GM12864 (cell line): Measurements from ENCODE around the gene SRPK1.
A peak's percentile ranks its signal among the peaks of the same experiment; 100 is the strongest.
"Not testable (repeated sequence)": the region's sequence is repeated elsewhere in the genome, so short reads cannot be mapped to it uniquely, and the experiment has no call there.

Source experiments
- DNase-seq: peaks from one replicate; pipeline ENCODE4 v3.0.0-alpha.2; 2011; ENCODE audit warnings: low read depth
- H3K4me3 ChIP-seq: 2 replicates; pipeline ENCODE4 v1.5.1; 2011; ENCODE audit warnings: mild to moderate bottlenecking, low read depth, low read length, control low read depth
- CTCF ChIP-seq: IDR thresholded peaks from 2 replicates; pipeline ENCODE4 v1.5.1; 2011; ENCODE audit warnings: low read depth, mild to moderate bottlenecking, moderate library complexity, low read length, control low read depth, inconsistent platforms; ENCODE audit errors: missing control alignments

SRPK1 gene

GRCh38 chr6:35919827-35920751, 809 bp downstream of the SRPK1 start:
- no peak for DNase-seq

DNA sequence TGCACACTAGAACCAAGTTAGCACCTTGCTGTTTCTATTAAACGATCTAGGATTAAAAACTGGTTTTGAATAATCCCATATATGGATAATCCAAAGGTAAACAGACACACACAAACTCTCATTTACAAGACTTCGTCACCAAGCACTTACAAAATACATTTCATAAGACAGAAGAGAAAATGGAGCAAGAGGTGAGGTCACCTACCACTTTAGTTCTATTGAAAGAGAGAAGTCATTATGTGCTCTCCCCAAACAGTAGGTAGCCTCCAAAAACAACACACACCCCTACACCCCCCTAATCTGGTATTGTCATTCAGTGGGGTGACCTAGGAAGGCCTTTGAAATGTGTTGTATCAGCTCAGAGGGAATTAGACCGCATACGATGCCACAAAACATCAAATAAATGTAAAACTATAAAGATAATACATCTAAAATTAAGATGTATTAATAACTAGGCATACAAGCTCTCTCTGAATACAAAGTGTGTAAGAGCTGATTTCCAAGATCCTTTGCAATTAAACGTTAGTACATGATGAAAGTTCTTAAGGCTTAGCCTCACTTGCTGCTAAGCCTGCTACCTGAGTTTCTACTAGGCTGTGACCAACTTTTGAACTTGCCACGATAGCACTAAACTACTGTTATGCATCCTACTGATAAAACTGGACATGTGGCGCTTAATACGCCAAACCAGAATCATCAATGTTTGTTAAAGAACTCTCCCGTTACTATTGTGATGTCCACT, 1.6 kb downstream of the SRPK1 start:
- TF ChIP-seq CTCF = no peak
- no peak for DNase-seq
- peak overlapping the region; percentile 68 for H3K4me3 ChIP-seq

More at GRCh38 chr6:35919827-35920751, 809 bp downstream of the SRPK1 start:
- TF ChIP-seq CTCF = no peak
- H3K4me3 ChIP-seq = peak overlapping the region; percentile 68

DNA sequence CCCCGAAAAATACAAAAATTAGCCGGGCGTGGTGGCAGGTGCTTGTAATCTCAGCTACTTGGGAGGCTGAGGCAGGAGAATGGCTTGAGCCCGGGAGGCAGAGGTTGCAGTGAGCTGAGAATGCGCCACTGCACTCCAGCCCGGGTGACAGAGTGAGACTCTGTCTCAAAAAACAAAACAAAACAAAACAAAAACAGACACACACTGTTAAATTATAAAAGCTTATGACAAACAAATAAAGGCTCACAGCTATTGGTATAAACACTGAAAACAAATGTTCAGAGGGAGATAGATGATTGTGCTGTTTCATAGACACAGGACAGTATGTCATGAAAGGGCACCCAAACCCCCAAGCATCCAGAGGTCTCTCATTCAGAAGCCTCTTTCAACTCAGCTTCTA, 4.0 kb downstream of the SRPK1 start:
- not testable (repeated sequence) for DNase-seq

GRCh38 chr6:35916056-35916455, 4.8 kb downstream of the SRPK1 start:
- H3K4me3 ChIP-seq = no peak overlapping the region
- no peak for DNase-seq
- TF ChIP-seq CTCF = no peak

More for the DNA sequence above, 4.0 kb downstream of the SRPK1 start:
- not testable (repeated sequence) for H3K4me3 ChIP-seq

DNA sequence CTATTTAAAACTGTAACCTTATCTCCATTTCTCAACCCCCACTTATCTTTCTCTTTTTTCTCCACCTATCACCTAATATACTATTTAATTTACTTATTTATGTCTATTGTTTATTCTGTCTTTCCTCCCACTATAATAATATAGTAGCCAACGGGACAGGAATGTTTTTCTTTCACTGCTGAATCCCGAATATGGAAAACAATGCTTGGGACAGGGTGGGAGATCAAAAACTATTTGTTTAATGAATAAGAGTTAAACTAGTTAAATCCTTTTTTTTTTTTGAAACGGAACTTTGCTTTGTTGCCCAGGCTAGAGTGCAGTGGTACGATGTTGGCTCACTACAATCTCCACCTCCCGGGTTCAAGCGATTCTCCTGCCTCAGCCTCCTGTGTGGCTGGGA, 6.4 kb downstream of the SRPK1 start:
- H3K4me3 ChIP-seq = no peak overlapping the region
- TF ChIP-seq CTCF = no peak
- DNase-seq = no peak

- no peak for DNase-seq
- no peak for TF ChIP-seq CTCF
- no peak overlapping the region for H3K4me3 ChIP-seq
Measured at GRCh38 chr6:35911871-35912653, 8.8 kb downstream of the SRPK1 start.

DNA sequence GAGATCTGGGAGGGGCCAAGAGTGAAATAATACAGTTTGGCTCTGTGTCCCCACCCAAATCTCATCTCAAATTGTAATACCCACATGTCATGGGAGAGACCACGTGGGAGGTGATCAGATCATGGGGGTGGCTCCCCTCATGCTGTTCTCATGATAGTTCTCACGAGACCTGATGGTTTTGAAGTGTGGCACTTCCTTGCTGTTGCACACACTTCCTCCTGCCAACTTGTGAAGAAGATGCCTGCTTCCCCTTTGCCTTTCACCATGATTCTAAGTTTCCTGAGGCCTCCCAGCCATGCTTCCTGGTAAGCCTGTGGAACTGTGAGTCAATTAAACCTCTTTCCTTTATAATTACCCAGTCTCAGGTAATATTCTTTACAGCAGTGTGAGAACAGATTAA, 11.3 kb downstream of the SRPK1 start:
- H3K4me3 ChIP-seq, DNase-seq: not testable (repeated sequence)

GRCh38 chr6:35908753-35909401, 12.0 kb downstream of the SRPK1 start:
- H3K4me3 ChIP-seq, DNase-seq: not testable (repeated sequence)
